Stimulated activated CD8-positive, alpha-beta memory T cell treated with anti-CD3 and anti-CD28 coated beads, Interleukin-12 subunit alpha, Interleukin-12 subunit beta, amount 100 ng/mL, for 1 hour (primary cell): Measurements from ENCODE around the gene TMEM266.

ENCODE experiments used
- DNase-seq: peaks from one replicate; pipeline ENCODE4 v3.0.0-alpha.2; 2020; ENCODE audit warnings: low read depth

The TMEM266 gene

DNA sequence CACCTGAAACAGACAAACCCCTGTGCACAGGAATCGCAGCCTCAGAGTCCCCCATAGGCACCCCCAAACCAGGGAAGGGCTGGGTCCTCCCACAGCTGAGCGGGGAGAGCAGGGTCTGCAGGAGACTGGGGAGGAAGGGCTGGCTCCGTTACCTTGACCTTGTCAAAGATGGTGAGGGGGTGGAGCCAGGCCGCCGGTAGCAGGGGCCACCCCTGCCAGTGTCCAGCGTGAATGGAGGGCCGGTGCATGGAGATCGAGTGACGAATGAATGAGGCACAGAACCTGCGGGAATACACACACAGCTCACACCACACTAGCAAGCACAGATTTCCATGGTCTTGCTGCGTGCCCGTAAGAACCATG lies 102.2 kb downstream of the TMEM266 start:
- DNase-seq: no peak

DNA sequence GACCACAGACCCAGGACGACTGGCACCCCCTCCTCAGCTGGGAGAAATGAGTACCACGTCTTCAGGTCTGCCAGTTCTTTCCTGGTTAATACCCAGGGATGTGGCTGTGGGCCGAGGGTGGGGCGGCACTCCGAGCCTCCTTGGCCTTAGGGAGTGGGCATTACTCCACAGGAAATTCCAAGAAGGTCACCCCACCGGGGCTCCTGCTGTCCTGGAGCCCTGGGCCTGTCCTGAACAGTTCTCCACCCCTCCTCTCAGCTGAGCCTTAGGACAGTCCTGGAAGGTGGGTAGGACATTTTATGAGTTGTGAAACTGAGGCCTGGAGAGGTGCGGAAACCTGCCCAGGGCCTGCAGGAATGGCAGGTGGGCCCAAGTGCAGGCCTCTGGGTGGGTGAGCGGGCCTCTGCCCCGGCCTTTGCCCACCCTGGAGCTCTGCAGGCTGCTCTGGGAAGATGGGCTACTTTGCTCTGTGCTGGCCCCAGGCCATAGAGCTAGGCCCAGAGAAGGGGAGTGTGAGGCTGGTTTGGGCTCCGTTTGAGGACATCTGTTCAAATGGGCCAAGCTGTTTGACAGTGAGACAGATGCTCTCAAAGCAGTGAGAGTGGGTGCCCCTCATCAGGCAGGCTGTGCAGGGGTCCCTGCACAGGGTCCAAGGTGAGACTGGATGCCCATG lies 103.1 kb downstream of the TMEM266 start:
- DNase-seq: no peak

DNA sequence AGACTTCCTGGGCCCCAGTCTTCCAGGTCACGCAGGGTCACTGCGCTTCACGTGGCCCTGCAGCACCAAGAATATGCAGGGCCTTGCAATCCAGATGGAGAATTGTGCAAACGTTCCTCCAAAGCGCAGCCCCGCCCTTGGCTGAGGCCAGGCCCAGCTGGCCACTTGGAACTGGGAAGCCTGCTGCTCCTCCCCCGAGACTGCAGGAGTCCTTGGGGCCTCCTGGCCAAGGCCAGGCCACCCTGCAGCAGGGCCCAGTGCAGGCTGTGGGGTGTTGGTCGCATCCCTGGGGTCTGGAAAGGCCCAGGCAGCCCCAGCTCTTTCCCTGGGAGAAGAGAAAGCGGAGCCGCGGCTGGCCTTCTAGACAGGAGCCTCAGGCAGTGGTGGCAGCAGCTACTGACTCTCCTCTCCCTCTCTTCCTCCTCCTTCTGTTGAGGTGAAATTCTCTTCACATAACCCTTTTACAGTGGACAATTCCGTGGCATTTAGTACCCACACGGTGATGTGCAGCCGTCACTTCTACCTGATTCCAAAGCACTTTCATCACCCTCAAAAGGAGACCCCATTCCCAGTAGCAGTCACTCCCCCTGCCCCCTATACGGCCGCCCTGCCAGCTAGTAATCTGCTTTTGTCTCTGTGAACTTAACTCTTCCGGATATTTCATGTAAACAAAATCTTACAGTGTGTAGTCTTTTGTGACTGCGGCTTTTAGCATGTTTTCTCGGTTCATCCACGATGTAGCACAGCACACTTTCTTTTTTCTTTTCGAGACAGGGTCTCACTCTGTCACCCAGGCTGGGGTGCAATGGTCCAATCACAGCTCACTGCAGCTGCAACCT lies 103.9 kb downstream of the TMEM266 start:
- DNase-seq: no peak

DNA sequence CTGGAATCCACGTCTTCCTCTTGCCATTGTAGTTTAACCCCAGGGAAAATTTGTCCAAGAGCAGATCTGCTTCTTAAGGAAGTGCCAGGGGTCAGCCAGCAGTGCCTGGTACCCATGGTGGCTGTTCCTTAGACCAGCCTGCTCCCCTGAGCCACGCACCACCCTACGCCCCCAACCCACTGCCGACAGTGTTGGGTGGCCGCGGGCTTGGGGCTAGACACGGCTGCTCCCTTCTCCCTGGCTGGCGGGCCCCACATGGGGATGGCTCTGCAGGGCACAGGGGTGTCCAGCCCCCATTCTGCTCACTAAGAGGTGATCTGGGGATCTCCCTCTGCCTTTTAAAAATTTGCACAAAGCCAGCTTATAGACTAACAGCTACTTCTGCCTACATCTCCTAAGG lies 104.8 kb downstream of the TMEM266 start:
- DNase-seq: no peak

DNA sequence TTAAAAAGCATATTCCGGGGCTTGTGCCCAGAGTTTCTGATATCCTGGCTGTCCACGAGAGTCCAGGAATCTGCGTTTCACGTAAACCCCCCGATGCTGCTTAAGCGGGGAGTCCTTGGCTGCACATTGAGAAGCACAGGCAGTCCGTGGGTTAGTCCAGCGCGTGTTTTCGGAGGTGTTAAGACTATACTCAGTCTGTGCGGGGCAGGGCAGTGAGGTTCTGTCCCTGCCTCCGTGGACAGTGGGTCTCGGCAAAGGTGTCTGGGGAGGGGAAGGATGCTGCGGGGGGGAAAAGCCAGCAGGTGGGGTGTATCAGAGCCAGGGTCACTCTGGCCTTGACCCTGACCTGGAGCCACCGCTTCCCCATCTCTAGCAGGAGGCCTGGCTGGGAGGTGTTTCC lies 106.2 kb downstream of the TMEM266 start:
- no peak for DNase-seq

DNA sequence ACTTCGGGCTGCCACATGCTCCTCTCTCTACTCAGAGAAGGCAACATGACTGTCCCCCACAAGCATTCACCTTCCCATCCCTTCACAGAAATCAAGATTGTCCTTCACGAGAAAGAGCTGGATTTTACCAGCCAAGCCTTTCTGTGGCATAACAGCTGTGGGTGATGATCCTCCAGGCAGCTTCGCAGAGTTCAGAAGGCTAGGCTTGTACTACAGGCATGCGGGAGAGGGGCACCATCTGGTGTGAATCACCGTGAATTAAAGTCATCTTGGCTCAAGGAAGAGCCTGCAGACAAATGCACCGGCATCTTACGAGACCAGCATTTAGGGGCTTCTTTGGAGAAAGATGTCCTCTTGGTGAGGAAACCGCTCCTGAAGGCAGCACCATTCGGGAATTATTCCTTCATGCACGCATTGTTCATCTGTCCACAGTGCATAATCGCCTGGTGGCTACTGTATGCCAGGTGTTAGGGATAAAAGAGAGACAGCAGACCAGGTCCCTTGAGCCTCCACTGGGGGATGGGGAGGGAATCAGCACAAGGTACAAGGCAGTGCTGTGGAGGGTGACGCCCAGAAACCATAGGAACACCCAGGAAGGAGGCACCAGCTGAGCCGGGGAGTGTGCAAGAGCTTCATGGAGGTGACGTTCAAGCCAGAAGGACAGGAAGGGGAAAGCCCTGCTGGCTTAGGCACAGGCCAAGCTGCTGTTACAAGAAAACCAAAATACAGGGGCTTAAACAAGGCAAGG lies 108.6 kb downstream of the TMEM266 start:
- DNase-seq: no peak

DNA sequence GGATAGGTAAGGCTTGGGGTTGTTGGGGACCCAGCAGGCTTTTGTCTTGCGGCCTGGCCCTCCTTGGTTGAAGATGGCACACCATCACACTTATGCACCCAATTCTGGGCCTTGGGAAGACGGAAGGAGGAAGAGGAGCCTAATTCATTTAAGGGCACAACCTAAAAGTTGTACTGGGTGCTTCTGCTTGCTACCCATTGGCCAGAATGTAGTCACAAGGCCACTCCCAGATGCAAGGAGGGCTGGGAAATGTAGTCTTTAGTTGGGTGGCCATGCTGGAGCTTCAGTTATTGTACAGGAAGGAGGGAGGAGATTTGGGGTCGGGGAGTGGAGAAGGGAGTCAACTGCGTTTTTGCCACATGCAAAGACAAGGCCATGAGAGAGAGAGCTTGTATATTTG lies 109.2 kb downstream of the TMEM266 start:
- no peak for DNase-seq

DNA sequence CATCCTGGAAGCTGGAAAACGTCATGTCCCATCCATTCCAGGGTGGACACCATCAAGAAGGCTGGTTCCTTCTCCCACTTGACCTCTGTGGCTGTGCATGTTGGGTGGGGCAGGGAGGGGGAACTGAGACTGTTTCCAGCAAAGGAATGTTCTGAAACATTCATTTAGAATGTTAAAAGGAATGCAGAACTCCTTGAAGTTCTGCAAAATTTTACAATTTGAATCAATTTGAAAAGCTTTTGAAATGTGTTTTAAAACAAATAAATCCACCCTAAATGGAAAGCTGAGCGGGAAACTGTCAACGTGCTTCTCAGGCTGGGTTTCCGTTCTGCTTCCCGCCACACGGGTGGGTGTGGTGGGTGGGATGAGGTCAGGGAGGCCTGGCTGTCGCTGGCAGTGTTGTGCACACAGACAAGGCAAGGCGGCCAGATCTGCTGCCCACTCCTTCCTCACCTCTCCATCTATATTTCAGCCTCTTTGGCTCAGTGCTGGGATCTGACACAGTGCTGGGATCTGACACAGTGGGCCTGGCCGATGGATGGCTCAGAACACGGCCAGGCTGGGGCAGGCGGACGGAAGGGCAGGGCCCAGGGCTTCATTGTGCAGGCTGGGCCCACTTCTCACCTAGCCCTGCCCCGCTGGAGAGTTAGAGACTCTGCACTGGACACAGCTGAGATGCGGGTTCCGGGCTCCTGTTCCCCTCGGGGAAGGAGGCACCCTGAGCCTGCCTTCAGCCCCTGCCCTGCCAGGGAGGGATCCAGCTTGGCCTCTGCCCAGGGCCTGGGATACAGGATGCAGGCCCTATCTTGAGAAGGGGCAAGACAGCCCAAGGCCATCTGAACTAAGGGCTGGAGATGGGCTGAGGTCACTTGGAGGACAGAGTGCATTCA lies 110.4 kb downstream of the TMEM266 start:
- no peak for DNase-seq

DNA sequence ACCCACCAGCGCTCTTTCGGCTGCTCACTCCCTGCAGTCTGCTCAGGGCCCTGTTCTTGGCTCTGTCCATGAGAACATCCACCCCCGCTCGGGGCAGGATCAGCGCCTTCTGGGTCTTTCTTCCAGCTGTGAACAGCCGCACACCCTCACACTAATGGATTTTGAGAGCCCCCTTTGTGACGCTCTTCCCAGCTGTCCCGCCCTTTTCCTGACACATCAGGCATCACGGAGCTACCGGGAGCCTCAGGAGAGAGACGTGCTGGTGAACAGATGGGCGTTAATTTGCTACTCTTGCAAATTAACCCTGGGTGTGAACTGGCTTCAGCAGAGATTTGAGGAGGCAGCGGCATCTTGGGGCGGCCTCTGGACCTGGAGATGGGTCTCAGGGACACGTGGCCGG lies 113.0 kb downstream of the TMEM266 start:
- DNase-seq: no peak

DNA sequence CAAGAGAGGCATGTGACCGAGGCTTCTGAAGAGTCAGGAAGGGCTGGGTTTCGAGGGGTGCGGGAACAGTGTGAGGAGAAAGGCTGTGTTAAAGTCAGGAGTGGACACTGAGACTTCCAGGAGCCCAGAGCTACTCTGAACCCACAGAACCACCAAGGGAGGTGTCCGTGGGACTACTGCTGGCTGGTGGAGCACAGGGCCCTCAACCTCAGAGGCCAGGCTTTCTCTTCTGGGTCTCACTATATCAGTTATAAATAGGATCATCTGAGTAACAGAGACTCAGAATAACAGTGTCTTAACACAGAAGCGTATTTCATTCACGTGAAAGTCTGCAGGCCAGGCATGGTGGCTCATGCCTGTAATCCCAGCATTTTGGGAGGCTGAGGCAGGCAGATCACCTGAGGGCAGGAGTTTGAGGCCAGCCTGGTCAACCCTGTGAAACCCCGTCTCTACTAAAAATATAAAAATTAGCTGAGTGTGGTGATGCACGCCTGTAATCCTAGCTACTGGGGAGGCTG lies 113.6 kb downstream of the TMEM266 start:
- no peak for DNase-seq

DNA sequence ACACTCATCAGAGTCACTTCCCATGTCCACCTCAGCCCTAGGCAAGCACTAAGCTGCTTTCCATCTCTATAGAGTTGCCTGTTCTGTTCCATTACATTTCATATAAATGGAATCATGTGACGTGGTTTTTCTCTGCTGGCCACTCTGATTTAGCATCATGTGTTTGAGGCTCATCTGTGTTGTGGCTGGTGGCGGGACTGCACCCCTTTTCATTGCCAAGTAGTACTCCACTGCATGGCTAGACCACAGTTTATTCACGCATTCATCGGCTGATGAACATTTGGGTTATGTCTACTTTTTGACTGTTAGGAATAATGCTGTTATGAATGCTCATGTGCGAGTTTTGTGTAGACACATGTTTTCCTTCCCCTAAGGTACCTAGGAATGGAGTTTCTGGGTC lies 114.9 kb downstream of the TMEM266 start:
- DNase-seq: no peak

DNA sequence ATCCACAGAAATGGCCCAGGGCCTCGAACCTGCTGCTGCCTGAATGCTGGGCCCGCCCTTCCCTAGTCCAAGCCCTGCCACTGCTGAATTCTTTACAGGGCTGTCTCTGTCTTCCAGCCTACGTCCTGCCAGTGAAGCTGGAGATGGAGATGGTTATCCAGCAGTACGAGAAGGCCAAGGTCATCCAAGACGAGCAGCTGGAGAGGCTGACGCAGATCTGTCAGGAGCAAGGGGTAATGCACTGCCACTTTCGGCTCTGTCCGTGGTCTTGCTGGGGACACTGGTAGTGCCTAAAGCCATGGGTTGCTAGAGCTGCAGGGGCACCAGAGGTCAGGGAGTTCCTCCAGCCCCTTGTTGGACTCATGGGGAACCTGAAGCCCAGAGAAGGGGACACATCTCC lies 115.7 kb downstream of the TMEM266 start:
- DNase-seq: no peak

DNA sequence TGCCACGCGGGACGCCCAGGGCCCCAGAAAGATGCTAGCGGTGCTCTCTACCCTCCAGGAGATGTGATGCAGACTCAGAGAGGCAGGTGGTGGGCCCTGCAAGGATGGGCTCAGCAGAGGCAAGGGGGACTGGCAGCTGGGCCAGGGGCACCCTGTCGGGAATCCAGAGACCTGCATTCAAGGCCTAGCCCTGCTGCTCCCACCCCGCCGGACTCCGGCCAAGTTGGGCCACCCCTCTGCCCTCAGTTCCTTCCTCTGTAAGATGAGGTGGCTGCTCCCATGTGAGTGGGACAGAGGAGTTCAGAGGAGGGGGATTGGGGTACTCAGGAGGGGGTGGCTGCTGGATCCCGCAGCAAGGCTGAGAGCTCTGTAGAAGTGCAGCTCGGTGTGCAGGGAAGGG lies 116.3 kb downstream of the TMEM266 start:
- no peak for DNase-seq

DNA sequence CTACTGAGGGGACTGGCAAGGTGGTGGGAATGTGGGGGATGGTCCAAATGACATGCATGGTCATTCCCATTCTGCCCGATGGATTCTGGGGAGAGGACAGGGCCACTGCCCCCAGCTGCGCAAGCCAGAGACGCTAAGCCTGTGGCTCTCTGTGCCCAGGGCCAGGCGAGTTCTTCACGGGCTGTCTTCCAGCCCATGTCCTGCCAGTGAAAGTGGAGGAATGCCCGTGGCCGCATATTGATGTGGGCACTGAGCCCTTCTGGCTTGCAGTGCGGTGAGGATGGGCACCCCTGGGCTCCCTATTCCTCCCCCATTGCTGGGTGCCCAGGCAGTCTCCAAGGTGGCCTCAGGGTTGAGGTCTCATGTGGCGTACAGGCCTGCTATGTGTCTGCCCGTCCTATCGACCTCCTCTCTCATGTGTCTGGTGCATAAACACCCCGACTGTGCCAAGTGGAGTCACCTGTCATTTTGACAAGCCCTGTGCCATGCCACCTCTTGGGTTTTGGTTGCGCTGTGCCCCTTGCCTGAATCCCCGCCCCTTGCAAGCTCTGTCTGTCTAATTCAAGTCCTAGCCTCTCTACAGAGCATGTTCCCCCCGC lies 116.8 kb downstream of the TMEM266 start:
- no peak for DNase-seq

DNA sequence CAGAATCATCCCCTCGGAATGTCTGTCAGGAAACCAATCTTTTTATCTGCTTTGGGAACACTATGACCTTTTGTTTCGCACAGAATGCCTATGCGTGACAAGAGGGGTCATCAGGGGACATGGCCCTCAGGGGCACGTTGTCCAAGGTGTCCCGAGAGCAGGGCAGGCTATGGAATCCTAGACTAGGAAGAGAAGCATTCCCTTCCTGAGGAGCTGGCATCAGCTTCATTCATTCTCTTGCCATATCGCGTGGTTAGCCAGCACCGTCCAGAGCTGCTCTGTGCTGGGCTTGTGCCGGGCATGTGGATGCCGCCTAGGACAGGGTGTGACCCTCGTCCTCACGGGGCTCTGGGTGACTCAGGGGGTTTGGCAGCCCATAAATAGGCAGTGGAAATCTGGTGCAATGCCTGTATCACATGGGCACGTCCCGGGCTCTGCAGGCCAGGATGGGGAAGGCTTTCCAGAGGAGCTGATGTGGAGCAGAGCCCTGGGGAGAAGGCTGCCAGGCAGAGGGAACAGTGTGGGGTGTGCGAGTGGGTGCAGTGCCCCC lies 117.8 kb downstream of the TMEM266 start:
- DNase-seq: no peak

DNA sequence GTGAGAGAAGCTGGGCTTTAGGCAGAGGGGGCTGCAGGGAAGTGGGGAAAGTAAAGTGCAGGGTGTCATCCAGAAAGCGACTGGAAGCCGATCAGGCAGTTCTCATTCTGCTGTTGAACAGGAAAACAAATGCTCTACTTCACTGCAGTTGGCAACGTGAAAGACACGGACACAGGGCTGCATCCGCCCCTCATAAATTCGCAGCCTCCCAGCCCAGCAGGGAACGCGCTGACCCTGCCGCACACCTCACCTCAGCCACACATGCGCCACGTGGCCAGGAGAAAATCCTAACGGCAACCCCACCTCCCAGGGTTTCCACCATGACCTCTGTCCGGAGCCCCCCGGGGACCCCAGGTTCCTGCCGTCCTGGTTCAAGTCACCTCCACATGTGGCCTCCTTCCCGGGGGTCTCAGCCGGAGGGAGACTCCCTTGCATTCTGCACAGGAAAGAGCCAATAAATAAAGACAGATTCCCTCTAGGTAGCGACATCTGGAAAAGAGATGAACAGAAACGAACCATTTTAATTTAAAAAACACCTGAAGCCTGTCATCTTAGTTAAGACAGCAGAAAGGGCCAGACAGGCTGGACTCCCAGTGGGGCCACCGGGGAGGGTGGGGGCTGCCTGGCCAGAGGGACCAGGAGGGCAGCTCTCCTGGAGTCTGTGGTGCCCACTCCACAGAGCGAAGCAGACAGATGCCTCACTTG lies 118.7 kb downstream of the TMEM266 start:
- no peak for DNase-seq

DNA sequence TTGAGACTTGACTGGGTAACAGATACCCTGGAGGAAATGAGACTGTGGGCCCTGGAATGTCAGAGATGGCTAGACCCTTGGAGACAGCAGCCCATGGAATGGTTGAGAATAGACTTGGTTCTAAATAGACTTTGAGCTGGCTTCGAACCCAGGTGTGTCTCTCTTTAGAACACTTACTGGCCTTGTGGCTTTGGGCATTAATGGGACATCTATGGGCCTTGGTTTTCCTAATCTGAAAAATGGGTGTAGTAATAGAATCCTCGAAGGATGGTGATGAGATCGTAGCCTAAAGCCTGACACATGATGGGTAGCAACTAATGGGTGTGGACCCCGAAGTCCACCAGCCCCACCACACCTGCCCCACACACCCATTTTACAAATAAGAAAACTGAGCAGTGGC lies 119.2 kb downstream of the TMEM266 start:
- DNase-seq: no peak

DNA sequence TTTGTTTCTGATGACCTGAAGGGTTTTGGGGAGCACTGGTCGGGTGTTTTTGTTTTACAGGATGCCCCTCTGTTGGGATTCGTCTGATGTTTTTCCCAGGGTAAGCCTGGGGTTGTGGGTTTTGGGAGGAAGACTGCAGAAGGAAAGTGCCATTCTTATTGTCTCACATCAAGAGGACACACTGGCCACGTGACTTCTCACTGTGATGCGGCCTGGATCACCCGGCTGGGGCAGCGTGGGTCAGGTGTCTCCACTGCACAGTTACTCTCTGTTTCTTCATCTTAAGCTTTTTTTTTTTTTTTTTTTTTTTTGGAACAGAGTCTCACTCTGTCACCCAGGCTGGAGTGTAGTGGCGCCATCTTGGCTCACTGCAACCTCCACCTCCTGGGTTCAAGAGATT lies 120.5 kb downstream of the TMEM266 start:
- DNase-seq: no peak

DNA sequence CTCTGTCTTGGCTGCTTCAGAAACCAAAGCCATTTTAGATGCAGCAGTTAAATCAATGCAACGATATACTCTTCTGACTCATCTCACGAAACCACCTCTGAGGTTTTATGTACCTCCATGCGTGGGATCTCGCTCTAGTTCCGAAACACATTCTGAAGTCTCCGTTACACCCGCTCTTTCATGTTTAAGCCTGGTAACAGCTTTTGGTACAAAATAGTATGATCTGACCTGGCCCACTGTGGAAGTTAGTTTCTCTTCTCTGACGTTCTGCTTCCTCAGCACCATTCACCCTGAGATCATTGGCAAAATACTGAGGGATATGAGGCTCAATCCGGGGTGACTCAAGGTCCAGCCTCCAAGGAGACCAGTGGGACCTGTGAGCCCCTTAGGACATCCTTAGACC lies 121.9 kb downstream of the TMEM266 start:
- DNase-seq: no peak

DNA sequence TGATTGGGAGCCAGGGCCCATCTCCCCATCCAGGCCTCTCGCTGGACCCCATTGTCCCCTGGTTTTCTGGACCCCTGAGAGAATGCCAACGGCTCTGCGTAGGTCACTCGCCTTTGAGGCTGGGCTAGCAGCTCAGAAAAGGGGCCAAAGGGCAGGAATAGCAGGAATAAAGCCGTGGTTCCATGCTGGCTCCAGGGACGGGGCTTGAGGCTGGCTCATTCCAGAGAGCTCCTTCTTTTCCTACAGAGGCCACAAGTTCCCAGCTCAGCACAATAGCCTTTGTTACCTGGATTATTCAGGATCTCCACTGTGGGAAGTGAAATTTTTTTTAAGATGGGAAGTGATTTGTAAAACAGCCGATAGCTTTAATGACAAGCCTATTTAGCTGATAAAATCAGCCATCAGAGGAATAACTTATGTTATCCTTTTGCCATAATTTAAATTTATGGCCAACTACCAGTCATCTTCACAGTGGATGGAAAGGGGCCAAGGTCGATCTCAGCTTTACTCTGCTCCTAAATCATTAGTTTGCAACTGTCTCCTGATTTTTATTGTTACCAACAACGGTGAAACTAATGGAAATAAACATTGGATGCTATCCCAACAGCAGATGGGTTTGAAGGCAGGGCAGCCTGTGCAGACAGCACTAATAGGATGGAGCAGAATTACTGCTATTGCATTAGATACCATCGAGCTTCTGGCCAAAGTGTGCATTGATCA lies 124.3 kb downstream of the TMEM266 start:
- no peak for DNase-seq
